Measurements from ENCODE around the gene ERFE. TPM values are rescaled to one million over a fixed set of nuclear protein-coding genes. Genes with fewer than 3 reads are reported as not detected.
A peak's percentile ranks its signal among the peaks of the same experiment; 100 is the strongest.

ERFE gene
- total and polyA plus RNA-seq, 12 donors, result 0.10 to 0.36 (median 0.11) TPM; not detected in 9

DNA sequence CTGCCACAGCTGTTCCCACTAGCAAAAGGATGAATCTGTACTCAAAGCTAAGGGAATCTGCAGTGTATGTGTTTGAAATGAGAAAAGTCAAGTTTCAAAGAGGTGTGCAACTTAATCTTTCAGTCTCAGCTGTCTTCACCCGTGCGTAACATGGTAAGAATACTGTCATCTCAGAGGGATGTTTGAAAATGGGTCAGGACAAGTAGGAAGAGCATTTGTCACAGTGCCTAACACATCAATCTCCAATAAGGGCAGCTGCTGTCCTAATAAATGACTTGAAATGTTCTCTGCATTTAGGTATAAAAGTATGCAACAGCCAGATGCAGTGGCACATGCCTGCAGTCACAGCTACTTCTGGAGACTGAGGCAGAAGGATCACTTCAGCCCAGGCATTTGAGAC lies 31.7 kb downstream of the ERFE start:
- no peaks in the 10 kb centered on the region for H3K27me3 ChIP-seq
- WGBS, 4 donors, result 73 to 83% (median 79%) methylated on average over 2 of the region's 2 CpGs
- TF ChIP-seq, protein P1, sequence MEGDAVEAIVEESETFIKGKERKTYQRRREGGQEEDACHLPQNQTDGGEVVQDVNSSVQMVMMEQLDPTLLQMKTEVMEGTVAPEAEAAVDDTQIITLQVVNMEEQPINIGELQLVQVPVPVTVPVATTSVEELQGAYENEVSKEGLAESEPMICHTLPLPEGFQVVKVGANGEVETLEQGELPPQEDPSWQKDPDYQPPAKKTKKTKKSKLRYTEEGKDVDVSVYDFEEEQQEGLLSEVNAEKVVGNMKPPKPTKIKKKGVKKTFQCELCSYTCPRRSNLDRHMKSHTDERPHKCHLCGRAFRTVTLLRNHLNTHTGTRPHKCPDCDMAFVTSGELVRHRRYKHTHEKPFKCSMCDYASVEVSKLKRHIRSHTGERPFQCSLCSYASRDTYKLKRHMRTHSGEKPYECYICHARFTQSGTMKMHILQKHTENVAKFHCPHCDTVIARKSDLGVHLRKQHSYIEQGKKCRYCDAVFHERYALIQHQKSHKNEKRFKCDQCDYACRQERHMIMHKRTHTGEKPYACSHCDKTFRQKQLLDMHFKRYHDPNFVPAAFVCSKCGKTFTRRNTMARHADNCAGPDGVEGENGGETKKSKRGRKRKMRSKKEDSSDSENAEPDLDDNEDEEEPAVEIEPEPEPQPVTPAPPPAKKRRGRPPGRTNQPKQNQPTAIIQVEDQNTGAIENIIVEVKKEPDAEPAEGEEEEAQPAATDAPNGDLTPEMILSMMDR (IDR thresholded peaks at IDR 0.05), result no peak
- no peak for TF ChIP-seq POLR2A (IDR thresholded peaks at IDR 0.05)
- no peak overlapping the region for H3K4me3 ChIP-seq
- no peak for DNase-seq
- no peaks in the 10 kb centered on the region for H3K9me3 ChIP-seq (replicated peaks in 1 of 3)
- H3K27ac ChIP-seq, result no peak overlapping the region
- H3K36me3 ChIP-seq (replicated peaks in 1 of 2), result peaks cover 0 to 87% of the 10 kb centered on the region in 2 donors
- H3K4me1 ChIP-seq (replicated peaks in 1 of 2), result no peaks in the 10 kb centered on the region
- intact Hi-C loops (cut with DNase I), result no loop called here

DNA sequence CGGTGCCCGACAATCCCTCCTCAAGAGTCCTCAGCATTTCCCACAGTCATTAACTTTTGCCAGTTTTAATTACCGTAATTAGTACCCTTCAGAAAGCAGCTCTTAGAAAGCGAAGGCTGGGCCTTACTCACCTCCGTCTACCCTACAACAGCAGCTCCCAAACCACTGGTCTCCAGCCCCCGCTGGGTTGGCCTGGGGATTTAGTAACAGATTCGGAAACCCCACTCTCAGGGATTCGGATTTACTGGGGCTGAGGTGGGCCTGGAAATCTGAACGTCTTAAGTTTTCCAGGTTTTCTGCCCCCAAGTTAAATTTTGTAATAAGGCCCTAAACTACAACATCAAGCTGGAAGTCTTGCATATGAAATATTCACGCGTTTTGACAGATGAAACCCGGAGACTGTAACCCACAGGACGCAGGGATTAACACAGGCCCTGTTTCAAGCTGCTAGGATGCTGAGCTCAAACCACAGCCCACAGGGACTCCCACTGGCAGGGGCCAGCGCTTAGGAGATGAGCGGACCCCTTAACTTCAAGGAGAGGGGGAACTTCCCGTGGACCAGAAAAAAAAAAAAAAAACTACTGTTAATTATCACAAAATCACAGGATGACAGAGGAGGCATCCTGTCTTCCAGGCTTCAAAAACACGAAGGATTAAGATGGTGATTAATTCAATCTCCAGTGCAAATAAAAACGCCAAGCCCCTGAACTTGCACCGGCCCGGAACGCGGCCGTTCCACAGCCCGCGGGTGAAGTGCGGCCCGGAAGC lies 43.7 kb downstream of the ERFE start:
- intact Hi-C loops (cut with DNase I), result no loop called here
- Histone ChIP-seq H3K27ac (peak overlapping the region in 4 of 5 donors; percentile 78 to 99 (median 88)), H3K4me3 (peak overlapping the region in 3 of 4 donors; percentile 17 to 100 (median 66)), H3K9me3 (replicated peaks in 1 of 3) (no peaks in the 10 kb centered on the region), H3K36me3 (replicated peaks in 1 of 2) (no peaks in the 10 kb centered on the region), H3K4me1 (replicated peaks in 1 of 2) (peaks cover 21 to 32% of the 10 kb centered on the region in 2 donors), H3K27me3 (no peaks in the 10 kb centered on the region)
- peak in 1 of 7 donors; percentile 12 for DNase-seq
- WGBS, 4 donors, result 8 to 12% (median 9%) methylated on average over 25 to 27 of the region's 27 CpGs
- TF ChIP-seq POLR2A (IDR thresholded peaks at IDR 0.05), result no peak
- TF ChIP-seq, protein P1 (IDR thresholded peaks at IDR 0.05), result no peak

DNA sequence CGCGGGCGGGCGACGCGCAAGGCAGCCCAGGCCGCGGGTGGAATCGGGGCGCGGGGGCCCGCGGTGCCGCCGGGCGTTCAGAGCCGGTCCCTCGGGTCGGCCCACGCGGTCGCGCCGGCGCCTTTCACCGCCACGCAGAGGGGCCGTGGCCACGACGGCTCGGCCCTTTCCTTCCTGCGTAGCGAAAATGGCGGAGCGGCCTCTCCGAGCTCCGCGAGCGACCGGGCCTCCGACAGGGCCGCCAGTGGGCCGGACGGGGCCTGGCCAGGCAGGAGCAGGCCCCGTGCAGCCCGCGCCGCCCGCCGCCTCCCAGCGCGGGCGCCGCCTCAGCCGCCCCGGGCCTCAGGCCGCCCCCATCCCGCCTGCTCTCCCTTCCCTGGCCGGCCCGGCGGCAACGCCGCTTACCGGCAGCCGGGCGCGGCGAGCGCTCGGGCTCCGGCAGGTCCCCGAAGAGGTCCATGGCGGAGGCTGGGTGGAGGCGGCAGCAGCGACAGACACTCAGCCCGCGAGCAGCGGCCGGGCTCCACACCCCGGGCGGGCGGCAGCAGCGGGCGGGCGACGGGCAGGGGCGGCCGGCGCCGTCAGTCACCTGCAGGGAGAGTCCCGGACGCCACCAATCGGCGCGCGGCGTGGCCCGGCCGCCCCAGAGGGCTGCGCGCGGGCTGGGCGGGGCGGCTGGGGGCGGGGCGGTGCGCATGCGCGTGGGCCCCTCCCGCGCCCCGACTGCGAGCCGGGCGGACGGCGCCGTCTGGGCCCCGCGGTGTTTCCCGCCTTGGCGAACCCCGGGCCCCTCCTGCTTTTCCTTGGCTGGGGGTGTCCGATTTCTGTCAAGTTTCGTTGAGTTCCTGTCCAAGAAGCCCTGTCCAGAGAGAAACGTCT lies 44.6 kb downstream of the ERFE start, which contains the start of gene ILKAP:
Gene ILKAP (minus strand): TSS at position 602 of the 879 bp plus-strand sequence. CDS start 142 bp downstream, at position 460.
- WGBS, 4 donors, result 0 to 1% (median 0%) methylated on average over 61 to 122 of the region's 126 CpGs; no CpG with 5 or more reads in 1 of the 4 donors

More for the DNA sequence above, 44.6 kb downstream of the ERFE start, which contains the start of gene ILKAP:
- intact Hi-C loops (cut with DNase I), result no loop called here
- peak; percentile 89 to 92 (median 91) for DNase-seq
- Histone ChIP-seq H3K4me1 (replicated peaks in 1 of 2) (peaks cover 21 to 32% of the 10 kb centered on the region in 2 donors), H3K36me3 (replicated peaks in 1 of 2) (no peaks in the 10 kb centered on the region), H3K27ac (peak within 1 kb of the TSS in 4 of 5 donors; percentile 78 to 99 (median 88)), H3K9me3 (replicated peaks in 1 of 3) (no peaks in the 10 kb centered on the region), H3K4me3 (peak within 1 kb of the TSS in 3 of 4 donors; percentile 61 to 100 (median 66)), H3K27me3 (no peaks in the 10 kb centered on the region)
- TF ChIP-seq, protein P1 (IDR thresholded peaks at IDR 0.05), result peak in 1 of 6 experiments; percentile 1
- peak; percentile 83 to 92 for TF ChIP-seq POLR2A (IDR thresholded peaks at IDR 0.05)

Data from adrenal gland (tissue), 12 donors.